ENCODE results near the gene NXPE2.

GRCh38 chr11:114746013-114746412, 67.7 kb downstream of the NXPE2 start:
- TF ChIP-seq CTCF (IDR thresholded peaks at IDR 0.05; ENCODE audit: insufficient read depth, low read length, poor library complexity, severe bottlenecking) (no peak), EZH2phosphoT487 (conservative IDR thresholded peaks at IDR 0.05; ENCODE audit: low read length) (no peak)
